GM03348 (cell line): ENCODE results near the gene CYFIP2.
"Not testable (repeated sequence)": the region's sequence is repeated elsewhere in the genome, so short reads cannot be mapped to it uniquely, and the experiment has no call there.

Experiments
- DNase-seq: peaks from one replicate; pipeline ENCODE4 v3.0.0; 2012; ENCODE audit warnings: low spot score

CYFIP2 gene

GRCh38 chr5:157390551-157391297 lies 124.8 kb downstream of the CYFIP2 start:
- DNase-seq = peak; percentile 78

DNA sequence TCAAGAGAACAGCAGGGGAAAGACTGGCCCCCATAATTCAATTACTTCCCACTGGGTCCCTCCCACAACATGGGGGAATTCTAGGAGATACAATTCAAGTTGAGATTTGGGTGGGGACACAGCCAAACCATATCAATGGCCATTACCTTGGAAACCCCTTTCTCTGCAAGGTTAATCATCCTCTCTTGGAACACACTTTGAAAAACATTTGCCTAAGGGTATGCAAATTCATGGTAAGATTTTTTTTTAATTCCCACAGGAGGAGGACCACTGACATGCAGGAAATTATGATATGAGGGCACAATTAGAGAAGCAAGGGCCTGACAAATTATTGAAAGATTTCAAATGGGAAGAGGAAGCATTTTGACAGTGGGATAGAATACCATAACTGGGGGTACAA lies 132.4 kb downstream of the CYFIP2 start:
- DNase-seq = no peak

DNA sequence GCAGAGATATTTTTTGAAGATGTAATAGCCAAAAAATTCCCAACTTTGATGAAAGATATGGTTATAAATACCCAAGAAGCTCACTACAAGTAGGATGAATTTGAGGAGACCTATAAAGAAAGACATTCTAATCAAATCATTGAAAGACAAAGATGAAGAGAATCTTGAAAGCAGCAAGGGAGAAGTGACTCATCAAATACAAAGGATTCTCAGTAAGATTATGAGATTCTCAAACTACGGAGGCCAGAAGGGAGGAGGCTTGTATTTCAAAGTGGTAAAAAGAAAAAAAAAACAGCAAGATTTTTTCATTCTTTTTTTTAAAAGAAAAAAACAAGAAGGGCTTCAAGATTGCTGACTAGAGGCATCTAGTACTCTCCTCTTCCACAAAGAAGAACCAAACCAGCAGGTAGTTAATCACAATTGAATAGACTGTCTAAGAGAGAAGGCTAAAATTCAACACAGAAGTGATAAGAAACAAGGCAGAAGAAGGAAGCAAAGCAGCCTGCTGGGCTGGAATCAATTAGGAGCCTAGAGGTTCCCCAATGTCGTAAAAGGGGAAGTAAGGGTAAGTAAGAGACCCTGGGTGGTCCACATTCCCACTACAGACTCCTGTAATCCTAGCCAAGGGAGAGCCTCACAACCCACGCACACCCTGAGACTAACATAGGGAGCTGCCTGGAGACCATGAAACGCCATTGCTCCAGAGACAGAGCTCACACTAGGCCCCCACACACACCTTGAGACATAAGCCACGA lies 135.0 kb downstream of the CYFIP2 start:
- DNase-seq = no peak

- no peak for DNase-seq
Measured at GRCh38 chr5:157415838-157416237, 149.9 kb downstream of the CYFIP2 start.

- DNase-seq = not testable (repeated sequence)
Measured at GRCh38 chr5:157419521-157419920, 153.6 kb downstream of the CYFIP2 start.

- DNase-seq = not testable (repeated sequence)
Measured at GRCh38 chr5:157429920-157430319, 164.0 kb downstream of the CYFIP2 start.

- peak; percentile 72 for DNase-seq
Measured at GRCh38 chr5:157431544-157432200, 165.7 kb downstream of the CYFIP2 start.

GRCh38 chr5:157434096-157434495 lies 168.2 kb downstream of the CYFIP2 start:
- DNase-seq = no peak

- no peak for DNase-seq
Measured at GRCh38 chr5:157443041-157443549, 177.2 kb downstream of the CYFIP2 start.

DNA sequence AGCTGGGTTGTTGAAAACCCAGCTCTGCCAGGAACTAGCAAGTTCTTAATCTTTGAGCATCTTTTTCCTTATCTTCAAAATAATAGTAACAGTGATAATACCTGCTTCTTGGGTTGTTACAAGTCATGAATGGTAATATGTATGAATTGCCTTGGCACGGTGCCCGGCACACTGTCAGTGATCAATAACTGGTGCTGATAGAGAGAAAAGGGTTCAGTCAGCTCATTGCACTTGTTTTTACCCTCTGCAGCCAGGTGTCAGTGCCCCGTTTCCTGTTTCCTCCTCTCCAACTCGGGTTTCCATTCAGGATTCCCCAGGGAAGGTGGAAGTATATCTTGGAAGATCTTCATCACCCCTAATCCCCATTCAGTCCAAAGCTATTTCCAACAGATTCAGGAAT lies 178.3 kb downstream of the CYFIP2 start:
- DNase-seq = no peak
